H9 (cell line): Measurements from ENCODE around the gene ERAL1. TPM values are rescaled to one million over a fixed set of nuclear protein-coding genes. Genes with fewer than 3 reads are reported as not detected.

Experiments
- DNase-seq: peaks from one replicate; pipeline ENCODE4 v3.0.0-alpha.2; 2017
- H2AFZ ChIP-seq: one replicate; pipeline ENCODE4 v1.6.1; 2013; ENCODE audit warnings: mild to moderate bottlenecking, low read length, control low read depth, moderate library complexity
- H2AK5ac ChIP-seq: 2 replicates; pipeline ENCODE4 v1.6.1; 2013; ENCODE audit warnings: low read length, control low read depth, mixed read lengths; ENCODE audit not compliant: insufficient read length
- H2BK120ac ChIP-seq: one replicate; pipeline ENCODE4 v1.6.1; 2013; ENCODE audit warnings: low read depth, mild to moderate bottlenecking, low read length, control low read depth, inconsistent platforms; ENCODE audit not compliant: poor library complexity, severe bottlenecking
- H2BK12ac ChIP-seq: 2 replicates; pipeline ENCODE4 v1.6.1; 2013; ENCODE audit warnings: low read length, control low read depth, mixed read lengths, low read depth; ENCODE audit not compliant: insufficient read length
- H2BK15ac ChIP-seq: 2 replicates; pipeline ENCODE4 v1.6.1; 2013; ENCODE audit warnings: low read depth, low read length, control low read depth
- H2BK20ac ChIP-seq: one replicate; pipeline ENCODE4 v1.6.1; 2013; ENCODE audit warnings: low read depth, mild to moderate bottlenecking, low read length, control low read depth, inconsistent platforms; ENCODE audit not compliant: poor library complexity, severe bottlenecking
- H2BK5ac ChIP-seq: 2 replicates; pipeline ENCODE4 v1.6.1; 2013; ENCODE audit warnings: low read length, control low read depth, mixed read lengths; ENCODE audit not compliant: insufficient read length
- H3K14ac ChIP-seq: 2 replicates; pipeline ENCODE4 v1.6.1; 2013; ENCODE audit warnings: low read length, control low read depth; ENCODE audit not compliant: insufficient read depth
- H3K18ac ChIP-seq: 2 replicates; pipeline ENCODE4 v1.6.1; 2013; ENCODE audit warnings: low read depth, mild to moderate bottlenecking, mixed read lengths, low read length, control low read depth; ENCODE audit not compliant: insufficient read length
- H3K23ac ChIP-seq: 2 replicates; pipeline ENCODE4 v1.6.1; 2013; ENCODE audit warnings: low read length, control low read depth, mixed read lengths, low read depth; ENCODE audit not compliant: insufficient read length
- H3K23me2 ChIP-seq: 2 replicates; pipeline ENCODE4 v1.6.1; 2013; ENCODE audit warnings: low read depth, mild to moderate bottlenecking, mixed read lengths, low read length, control low read depth; ENCODE audit not compliant: insufficient read length, poor library complexity, severe bottlenecking
- H3K27ac ChIP-seq: 2 replicates; pipeline ENCODE4 v1.5.1; 2013; ENCODE audit warnings: low read length, control low read depth, mixed read lengths, low read depth; ENCODE audit not compliant: insufficient read length
- H3K27me3 ChIP-seq: 2 replicates; pipeline ENCODE4 v1.6.1; 2013; ENCODE audit warnings: low read length, control low read depth, inconsistent platforms; ENCODE audit not compliant: insufficient read depth
- H3K4ac ChIP-seq: 2 replicates; pipeline ENCODE4 v1.6.1; 2013; ENCODE audit warnings: low read depth, mild to moderate bottlenecking, control low read depth, inconsistent platforms, low read length, moderate library complexity
- H3K4me1 ChIP-seq: 2 replicates; pipeline ENCODE4 v1.6.1; 2013; ENCODE audit warnings: low read length, control low read depth, inconsistent platforms; ENCODE audit not compliant: insufficient read depth
- H3K4me2 ChIP-seq: 2 replicates; pipeline ENCODE4 v1.6.1; 2013; ENCODE audit warnings: low read length, control low read depth, mixed read lengths; ENCODE audit not compliant: insufficient read length, insufficient read depth
- H3K56ac ChIP-seq: 2 replicates; pipeline ENCODE4 v1.6.1; 2013; ENCODE audit warnings: low read depth, mild to moderate bottlenecking, mixed read lengths, low read length, control low read depth; ENCODE audit not compliant: insufficient read length
- H3K79me1 ChIP-seq: 2 replicates; pipeline ENCODE4 v1.6.1; 2013; ENCODE audit warnings: low read depth, mild to moderate bottlenecking, moderate library complexity, low read length, control low read depth, inconsistent platforms; ENCODE audit not compliant: insufficient read depth, poor library complexity, severe bottlenecking
- H3K79me2 ChIP-seq: 2 replicates; pipeline ENCODE4 v1.6.1; 2013; ENCODE audit warnings: low read length, control low read depth, inconsistent platforms; ENCODE audit not compliant: insufficient read depth
- H3K9ac ChIP-seq: 2 replicates; pipeline ENCODE4 v1.6.1; 2013; ENCODE audit warnings: low read length, control low read depth, mixed read lengths; ENCODE audit not compliant: insufficient read length; ENCODE audit errors: extremely low read depth
- H3K9me3 ChIP-seq: one replicate; pipeline ENCODE4 v1.6.1; 2013; ENCODE audit warnings: low read depth, low read length, inconsistent platforms; ENCODE audit not compliant: control insufficient read depth
- H3T11ph ChIP-seq: one replicate; pipeline ENCODE4 v1.6.1; 2013; ENCODE audit warnings: mild to moderate bottlenecking, low read length, control low read depth, inconsistent platforms
- H4K20me1 ChIP-seq: one replicate; pipeline ENCODE4 v1.6.1; 2013; ENCODE audit not compliant: control insufficient read depth, insufficient read length, insufficient read depth
- H4K5ac ChIP-seq: 2 replicates; pipeline ENCODE4 v1.6.1; 2013; ENCODE audit warnings: low read depth, mild to moderate bottlenecking, mixed read lengths, low read length, control low read depth; ENCODE audit not compliant: insufficient read length
- H4K8ac ChIP-seq: replicated peaks from 2 replicates; pipeline ENCODE4 v1.6.1; 2013; ENCODE audit warnings: low read length, control low read depth, mixed read lengths, low read depth; ENCODE audit not compliant: insufficient read length
- H4K91ac ChIP-seq: 2 replicates; pipeline ENCODE4 v1.6.1; 2013; ENCODE audit warnings: low read depth, mild to moderate bottlenecking, moderate library complexity, mixed read lengths, low read length, control low read depth; ENCODE audit not compliant: insufficient read length
- H3K27ac Mint-ChIP-seq, 3 experiments: 2 replicates in 2 of 3; 3 replicates in 1 of 3; pipeline ENCODE4 v1.8.0; 2020 to 2021; ENCODE audit warnings: mixed read lengths in 3 of 3, mild to moderate bottlenecking in 1 of 3, moderate library complexity in 1 of 3
- H3K27me3 Mint-ChIP-seq: 2 replicates; pipeline ENCODE4 v1.8.0; 2021; ENCODE audit warnings: low read depth, mild to moderate bottlenecking, moderate library complexity, mixed read lengths
- H3K36me3 Mint-ChIP-seq, 3 experiments: 2 replicates in 2 of 3; 3 replicates in 1 of 3; pipeline ENCODE4 v1.8.0; 2020 to 2021; ENCODE audit warnings: low read depth in 3 of 3, mixed read lengths in 3 of 3; ENCODE audit not compliant: insufficient read depth in 1 of 3
- H3K4me1 Mint-ChIP-seq, 2 experiments: 2 replicates each; pipeline ENCODE4 v1.8.0; 2020; ENCODE audit warnings: mixed read lengths in 2 of 2
- H3K4me3 Mint-ChIP-seq, 2 experiments: 2 replicates in 1 of 2; 3 replicates in 1 of 2; pipeline ENCODE4 v1.8.0; 2020 to 2021; ENCODE audit warnings: mild to moderate bottlenecking in 2 of 2, mixed read lengths in 2 of 2, moderate library complexity in 1 of 2
- H3K9me3 Mint-ChIP-seq, 2 experiments: 2 replicates in 1 of 2; 3 replicates in 1 of 2; pipeline ENCODE4 v1.8.0; 2020; ENCODE audit warnings: mild to moderate bottlenecking in 2 of 2, mixed read lengths in 2 of 2, moderate library complexity in 1 of 2
- CTCF ChIP-seq: fragments of 200-600 bp; sonication (generic); conservative IDR thresholded peaks from 3 replicates; pipeline ENCODE4 v1.8.0; 2021; ENCODE audit warnings: antibody characterized with exemption, mild to moderate bottlenecking
- WGBS: extraction: QIAGEN DNeasy Blood & Tissue Kit; methylation state at CpG from one replicate; pipeline ENCODE4 v1.1.7; 2013; ENCODE audit warnings: missing lambda C conversion rate, low lambda C conversion rate, mixed read lengths; ENCODE audit not compliant: insufficient read length; ENCODE audit errors: extremely low coverage; 5-methylcytosine and 5-hydroxymethylcytosine counted together
- total RNA-seq: library from RNA; stranded (reverse); gene quantifications from 2 replicates; pipeline ENCODE4 v1.2.1, GENCODE V29; 2021

Gene ERAL1
- total RNA-seq, 1 experiment from 2014 or later = 67.8 TPM

DNA sequence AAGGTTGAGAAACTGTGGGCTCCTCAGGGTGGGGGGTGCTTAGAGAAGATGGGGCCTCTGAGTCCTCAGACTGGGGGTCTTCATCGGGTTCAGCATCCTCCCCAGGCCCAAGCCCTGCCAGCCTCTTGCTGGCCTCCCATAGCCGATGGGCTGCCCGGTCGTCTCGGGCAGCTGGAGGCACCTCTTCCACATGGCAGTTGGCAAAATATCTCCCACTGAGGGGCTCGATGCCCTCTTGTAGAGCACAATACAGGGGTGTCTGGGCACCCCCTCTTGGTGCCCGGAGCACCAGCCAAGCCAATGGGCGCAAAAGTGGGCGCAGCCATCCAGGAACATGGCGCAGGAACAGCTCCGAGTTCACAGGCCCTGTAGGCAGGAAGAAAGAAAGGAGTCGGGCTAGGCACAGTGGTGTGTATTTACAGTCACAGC lies 43.7 kb downstream of the ERAL1 start:
- no peak overlapping the region for H2BK120ac ChIP-seq
- peaks cover 4% of the 10 kb centered on the region; the same call in 1 of the 2 replicates for H3K79me2 ChIP-seq
- no peak overlapping the region for H2AFZ ChIP-seq
- Mint-ChIP-seq H3K36me3 (peaks cover 18 to 29% (median 20%) of the 10 kb centered on the region in 3 experiments), H3K9me3 (peaks cover 0 to 3% of the 10 kb centered on the region in 2 experiments; a peak in 2 of 5 replicates), H3K27me3 (peaks cover 3% of the 10 kb centered on the region), H3K4me1 (peaks cover 27 to 30% of the 10 kb centered on the region in 2 experiments), H3K27ac (peak overlapping the region in 1 of 3 experiments; percentile 76; a peak in 1 of 7 replicates), H3K4me3 (peak overlapping the region in 1 of 2 experiments; percentile 55; a peak in 2 of 5 replicates)
- no peak overlapping the region for H2BK12ac ChIP-seq
- peak; percentile 35 for DNase-seq
- H3K23me2 ChIP-seq = peaks cover 6% of the 10 kb centered on the region
- H3K18ac ChIP-seq = no peak overlapping the region
- H3K9me3 ChIP-seq = no peaks in the 10 kb centered on the region
- H3K27me3 ChIP-seq = 0 out of 2 replicates have a peak, but pooled peaks cover 3% of the 10 kb centered on the region
- H3K4me2 ChIP-seq = no peak overlapping the region
- H2BK15ac ChIP-seq = no peak overlapping the region
- no peak overlapping the region for H3T11ph ChIP-seq
- no peak overlapping the region for H2BK5ac ChIP-seq
- H2BK20ac ChIP-seq = no peak overlapping the region
- no peak overlapping the region for H2AK5ac ChIP-seq
- no peak overlapping the region for H3K4ac ChIP-seq
- H3K9ac ChIP-seq = no peak overlapping the region
- H3K14ac ChIP-seq = no peak overlapping the region
- WGBS = no CpG with 5 or more reads among the region's 12 CpGs
- H3K27ac ChIP-seq = no peak overlapping the region
- no peak overlapping the region for H3K23ac ChIP-seq
- no peaks in the 10 kb centered on the region for H4K20me1 ChIP-seq
- no peak overlapping the region for H4K5ac ChIP-seq
- H4K91ac ChIP-seq = no peak overlapping the region
- H3K79me1 ChIP-seq = peaks cover 4% of the 10 kb centered on the region
- no peak overlapping the region for H4K8ac ChIP-seq
- no peak overlapping the region for H3K56ac ChIP-seq
- no peak for TF ChIP-seq CTCF
- H3K4me1 ChIP-seq = peaks cover 9% of the 10 kb centered on the region
